ENCODE data around the gene SLC35F6.

DNA sequence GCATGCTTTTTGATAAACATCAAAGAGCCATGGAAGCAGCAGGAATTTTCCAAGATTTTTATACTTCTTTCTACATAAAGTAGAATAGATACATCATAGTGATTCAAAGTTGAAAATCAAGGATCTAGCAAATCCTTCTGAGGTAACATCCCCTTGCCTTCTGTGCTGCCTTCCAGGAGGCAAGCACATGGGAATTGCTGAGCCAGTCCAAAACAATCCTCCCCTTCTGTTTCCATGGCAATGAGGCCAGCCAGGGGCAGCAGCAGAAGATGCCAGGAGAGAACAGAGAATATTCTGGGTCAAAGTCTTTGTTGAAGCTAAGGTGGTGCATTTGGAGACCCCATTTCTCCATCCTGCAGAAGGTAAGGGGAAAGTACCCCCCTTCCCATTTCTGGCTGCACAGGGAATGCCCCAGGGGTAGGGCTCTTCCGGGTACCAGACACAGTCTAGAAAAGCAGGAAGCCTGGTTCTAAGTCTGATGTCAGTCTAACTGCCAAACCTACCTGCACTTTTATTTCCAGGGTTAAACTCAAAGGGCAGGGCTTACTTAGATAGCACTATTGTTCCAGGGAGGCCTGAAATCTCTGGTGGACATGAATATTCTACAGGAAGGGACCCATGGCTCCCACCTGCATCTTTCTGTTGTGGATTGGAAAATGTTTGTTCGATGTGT is 43.8 kb downstream of the SLC35F6 start:
- TF ChIP-seq, protein P1, sequence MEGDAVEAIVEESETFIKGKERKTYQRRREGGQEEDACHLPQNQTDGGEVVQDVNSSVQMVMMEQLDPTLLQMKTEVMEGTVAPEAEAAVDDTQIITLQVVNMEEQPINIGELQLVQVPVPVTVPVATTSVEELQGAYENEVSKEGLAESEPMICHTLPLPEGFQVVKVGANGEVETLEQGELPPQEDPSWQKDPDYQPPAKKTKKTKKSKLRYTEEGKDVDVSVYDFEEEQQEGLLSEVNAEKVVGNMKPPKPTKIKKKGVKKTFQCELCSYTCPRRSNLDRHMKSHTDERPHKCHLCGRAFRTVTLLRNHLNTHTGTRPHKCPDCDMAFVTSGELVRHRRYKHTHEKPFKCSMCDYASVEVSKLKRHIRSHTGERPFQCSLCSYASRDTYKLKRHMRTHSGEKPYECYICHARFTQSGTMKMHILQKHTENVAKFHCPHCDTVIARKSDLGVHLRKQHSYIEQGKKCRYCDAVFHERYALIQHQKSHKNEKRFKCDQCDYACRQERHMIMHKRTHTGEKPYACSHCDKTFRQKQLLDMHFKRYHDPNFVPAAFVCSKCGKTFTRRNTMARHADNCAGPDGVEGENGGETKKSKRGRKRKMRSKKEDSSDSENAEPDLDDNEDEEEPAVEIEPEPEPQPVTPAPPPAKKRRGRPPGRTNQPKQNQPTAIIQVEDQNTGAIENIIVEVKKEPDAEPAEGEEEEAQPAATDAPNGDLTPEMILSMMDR (IDR thresholded peaks at IDR 0.05) = no peak
- no peak for TF ChIP-seq POLR2A (IDR thresholded peaks at IDR 0.05)
